Transverse colon (tissue), 4 donors: ENCODE results near the gene DHRS13. TPM values are rescaled to one million over a fixed set of nuclear protein-coding genes. Genes with fewer than 3 reads are reported as not detected.

Source experiments
- DNase-seq: peaks from one replicate; pipeline ENCODE4 v3.0.0-alpha.2; 2019
- H3K27ac ChIP-seq, 4 donors: fragments of 200-600 bp; sonication (generic); 2 replicates each; pipeline ENCODE4 v1.5.1; 2016 to 2018; ENCODE audit warnings: inconsistent platforms in 4 of 4
- H3K27me3 ChIP-seq: fragments of 200-600 bp; sonication (generic); 2 replicates; pipeline ENCODE4 v1.5.1; 2017; ENCODE audit warnings: inconsistent platforms
- H3K36me3 ChIP-seq, 4 donors: fragments of 200-600 bp; sonication (generic); 2 replicates each; pipeline ENCODE4 v1.5.1; 2017 to 2019; ENCODE audit warnings: inconsistent platforms in 4 of 4
- H3K4me1 ChIP-seq, 4 donors: fragments of 200-600 bp; sonication (generic); 2 replicates each; pipeline ENCODE4 v1.5.1; 2017 to 2020; ENCODE audit warnings: inconsistent platforms in 4 of 4
- H3K4me3 ChIP-seq, 4 donors: fragments of 200-600 bp; sonication (generic); 1 replicate in 1 of 4; 2 replicates in 3 of 4; pipeline versions ENCODE4 v1.5.1 to v1.6.1; 2017 to 2019; ENCODE audit warnings: inconsistent platforms in 4 of 4
- H3K9me3 ChIP-seq, 2 donors: fragments of 200-600 bp; sonication (generic); 2 replicates each; pipeline ENCODE4 v1.5.1; 2017 to 2019; ENCODE audit warnings: inconsistent platforms in 2 of 2
- EP300 ChIP-seq: sonication (generic); formaldehyde crosslinking; IDR thresholded peaks from one replicate; pipeline ENCODE4 v1.6.1; 2017; ENCODE audit warnings: antibody characterized with exemption, low read depth
- POLR2A ChIP-seq: fragments of 450-650 bp; IDR thresholded peaks from one replicate; pipeline ENCODE4 v1.6.1; 2016; ENCODE audit warnings: antibody characterized with exemption, mild to moderate bottlenecking, moderate library complexity
- POLR2AphosphoS5 ChIP-seq, 3 donors: sonication (generic); formaldehyde crosslinking; IDR thresholded peaks; one replicate each; pipeline ENCODE4 v1.6.1; 2016; ENCODE audit warnings: antibody characterized with exemption in 3 of 3
- WGBS, 2 donors: methylation state at CpG; one replicate each; pipeline ENCODE4 v1.1.5; 2018; ENCODE audit warnings: low coverage in 1 of 2; 5-methylcytosine and 5-hydroxymethylcytosine counted together
- in situ Hi-C, 4 donors: fragments of 200-750 bp; cut with MboI; loops; one replicate each; pipeline versions ENCODE4 v1.15.0 to v1.15.1; 2017; ENCODE audit warnings: low sequenced_read_pairs in 3 of 4, low pct_ligation_motif_present in 1 of 4, low pct_unique_long_range_greater_than_20kb in 1 of 4
- intact Hi-C: fragments of 100-400 bp; cut with DNase I; formaldehyde crosslinking; loops from one replicate; pipeline ENCODE4 v1.15.1; 2023; ENCODE audit warnings: low total_unique reads
- total RNA-seq, 4 donors: library from RNA; depleted of rRNA; stranded (reverse); fragments of >200 nt; gene quantifications; one replicate each; pipeline ENCODE4 v1.1.0, GENCODE V29; 2016
- TF ChIP-seq, protein P1 (sequence below), 5 experiments: fragments of 200-600 bp in 3 of 5; fragments of 450-650 bp in 2 of 5; sonication (generic) in 3 of 5; IDR thresholded peaks; 1 replicate in 2 of 5; 2 replicates in 3 of 5; pipeline ENCODE4 v1.5.1; 2016 to 2017; ENCODE audit warnings: antibody characterized with exemption in 5 of 5, inconsistent platforms in 3 of 5, mild to moderate bottlenecking in 2 of 5, moderate library complexity in 1 of 5

DHRS13 gene
- total RNA-seq, 4 donors from 2014 or later = 2.2 to 6.5 (median 6.0) TPM

DNA sequence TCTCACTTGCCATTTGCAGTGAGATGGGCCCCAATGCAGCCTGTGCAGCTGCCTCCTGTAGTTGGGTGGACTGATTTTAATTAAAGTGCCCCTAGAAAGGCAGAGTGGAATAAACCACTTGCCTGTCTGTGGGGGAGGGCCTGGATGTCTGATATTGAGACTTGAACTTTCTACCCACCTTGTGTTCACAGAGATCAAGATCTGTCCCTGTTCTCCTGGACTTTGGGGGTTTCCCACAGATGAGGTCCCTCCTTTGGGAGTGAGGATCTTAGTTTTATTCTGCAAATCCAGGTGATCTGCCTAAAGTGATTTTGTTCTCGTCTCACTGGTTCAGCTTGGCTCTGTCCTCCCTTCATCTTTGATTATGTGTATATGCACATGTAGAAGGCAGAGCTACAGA, 7.7 kb upstream of the DHRS13 start:
- no peak overlapping the region for H3K27ac ChIP-seq
- no peak for TF ChIP-seq POLR2AphosphoS5 (IDR thresholded peaks at IDR 0.05)
- no peak for TF ChIP-seq EP300
- intact Hi-C loops (no loop called here), in situ Hi-C loops (loop anchor here in 3 of 4 donors (10.0 to 25.0 kb wide), 2 partner anchors 148 to 156 kb away; no protein-coding TSS in a partner anchor)
- 82 to 83% methylated on average over 1 of the region's 1 CpG for WGBS, 2 donors
- no peak overlapping the region for H3K4me3 ChIP-seq
- H3K36me3 ChIP-seq = peaks cover 0 to 68% (median 21%) of the 10 kb centered on the region in 4 donors
- peaks cover 20 to 39% (median 29%) of the 10 kb centered on the region in 4 donors for H3K4me1 ChIP-seq
- no peak for DNase-seq
- H3K9me3 ChIP-seq = no peaks in the 10 kb centered on the region
- no peaks in the 10 kb centered on the region for H3K27me3 ChIP-seq

- Histone ChIP-seq H3K27me3 (no peaks in the 10 kb centered on the region), H3K27ac (peak overlapping the region; percentile 68 to 77 (median 77)), H3K9me3 (no peaks in the 10 kb centered on the region), H3K4me3 (no peak overlapping the region), H3K4me1 (peaks cover 20 to 39% (median 29%) of the 10 kb centered on the region in 4 donors), H3K36me3 (peaks cover 0 to 55% (median 19%) of the 10 kb centered on the region in 4 donors)
- peak; percentile 43 for DNase-seq
- TF ChIP-seq EP300 (no peak), POLR2AphosphoS5 (IDR thresholded peaks at IDR 0.05) (peak in 2 of 3 donors; percentile 30 to 38)
- in situ Hi-C loops (loop anchor here in 2 of 4 donors (25.0 kb wide), 1 partner anchor 146 kb away; no protein-coding TSS in a partner anchor), intact Hi-C loops (no loop called here)
- 48 to 57% methylated on average over 4 to 6 of the region's 6 CpGs for WGBS, 2 donors
Measured at GRCh38 chr17:28908640-28909167, 5.8 kb upstream of the DHRS13 start.

- intact Hi-C loops = no loop called here
- no peak for DNase-seq
- Histone ChIP-seq H3K36me3 (peaks cover 0 to 48% (median 19%) of the 10 kb centered on the region in 4 donors), H3K27me3 (no peaks in the 10 kb centered on the region), H3K9me3 (no peaks in the 10 kb centered on the region), H3K27ac (peak overlapping the region; percentile 68 to 77 (median 77)), H3K4me1 (peaks cover 23 to 43% (median 34%) of the 10 kb centered on the region in 4 donors), H3K4me3 (no peak overlapping the region)
- TF ChIP-seq EP300 (no peak), POLR2A (no peak), POLR2AphosphoS5 (IDR thresholded peaks at IDR 0.05) (no peak)
- TF ChIP-seq, protein P1, sequence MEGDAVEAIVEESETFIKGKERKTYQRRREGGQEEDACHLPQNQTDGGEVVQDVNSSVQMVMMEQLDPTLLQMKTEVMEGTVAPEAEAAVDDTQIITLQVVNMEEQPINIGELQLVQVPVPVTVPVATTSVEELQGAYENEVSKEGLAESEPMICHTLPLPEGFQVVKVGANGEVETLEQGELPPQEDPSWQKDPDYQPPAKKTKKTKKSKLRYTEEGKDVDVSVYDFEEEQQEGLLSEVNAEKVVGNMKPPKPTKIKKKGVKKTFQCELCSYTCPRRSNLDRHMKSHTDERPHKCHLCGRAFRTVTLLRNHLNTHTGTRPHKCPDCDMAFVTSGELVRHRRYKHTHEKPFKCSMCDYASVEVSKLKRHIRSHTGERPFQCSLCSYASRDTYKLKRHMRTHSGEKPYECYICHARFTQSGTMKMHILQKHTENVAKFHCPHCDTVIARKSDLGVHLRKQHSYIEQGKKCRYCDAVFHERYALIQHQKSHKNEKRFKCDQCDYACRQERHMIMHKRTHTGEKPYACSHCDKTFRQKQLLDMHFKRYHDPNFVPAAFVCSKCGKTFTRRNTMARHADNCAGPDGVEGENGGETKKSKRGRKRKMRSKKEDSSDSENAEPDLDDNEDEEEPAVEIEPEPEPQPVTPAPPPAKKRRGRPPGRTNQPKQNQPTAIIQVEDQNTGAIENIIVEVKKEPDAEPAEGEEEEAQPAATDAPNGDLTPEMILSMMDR (IDR thresholded peaks at IDR 0.05) = no peak
- in situ Hi-C loops = loop anchor here in 2 of 4 donors (25.0 kb wide), 1 partner anchor 146 kb away; no protein-coding TSS in a partner anchor
- 70 to 72% methylated on average over 2 to 3 of the region's 3 CpGs for WGBS, 2 donors
Measured at GRCh38 chr17:28907709-28908475, 5.0 kb upstream of the DHRS13 start.

DNA sequence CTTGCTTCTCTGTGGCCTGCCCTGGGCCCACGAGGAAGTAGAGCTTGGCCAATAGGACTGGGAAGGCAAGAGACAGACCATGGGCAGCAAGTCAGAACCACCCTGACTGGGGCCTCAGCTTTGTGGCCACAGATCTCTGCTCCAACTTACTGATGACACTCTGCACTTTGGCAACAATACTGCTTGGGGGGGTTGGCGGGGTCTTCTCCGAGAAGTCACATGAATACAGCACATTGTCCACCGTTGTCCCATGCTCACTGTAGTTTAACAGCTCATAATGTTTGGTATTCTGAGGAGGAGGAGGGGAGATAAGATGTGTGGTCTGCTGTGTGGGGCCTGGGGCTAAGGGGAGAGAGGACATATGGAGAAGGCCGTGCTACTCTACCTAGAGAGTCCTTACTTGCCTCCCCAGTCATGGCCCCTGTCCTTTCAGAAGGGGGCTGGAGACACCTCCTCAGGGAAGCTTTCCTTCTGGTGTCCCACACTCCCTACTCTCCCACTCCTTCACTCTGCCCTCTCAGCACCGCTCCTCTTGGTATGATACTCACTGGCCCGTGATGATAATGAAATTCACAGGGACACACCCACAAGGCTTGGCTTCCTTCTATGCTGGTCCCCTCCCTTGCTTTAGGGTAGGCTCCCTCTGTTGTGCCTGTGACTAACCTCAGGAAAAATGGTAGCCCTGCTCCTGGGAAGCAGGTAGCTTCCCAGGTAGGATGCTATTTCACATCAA, 4.0 kb upstream of the DHRS13 start:
- peaks cover 0 to 39% (median 17%) of the 10 kb centered on the region in 4 donors for H3K36me3 ChIP-seq
- H3K4me3 ChIP-seq = no peak overlapping the region
- WGBS, 2 donors = 73% methylated on average over 7 of the region's 7 CpGs; no CpG with 5 or more reads in 1 of the 2 donors
- no peak for TF ChIP-seq POLR2A
- no peak for TF ChIP-seq EP300
- TF ChIP-seq, protein P1 (IDR thresholded peaks at IDR 0.05) = no peak
- no peak for TF ChIP-seq POLR2AphosphoS5 (IDR thresholded peaks at IDR 0.05)
- H3K9me3 ChIP-seq = no peaks in the 10 kb centered on the region
- intact Hi-C loops (no loop called here), in situ Hi-C loops (loop anchor here in 2 of 4 donors (25.0 kb wide), 1 partner anchor 145 kb away; no protein-coding TSS in a partner anchor)
- H3K27ac ChIP-seq = peak overlapping the region; percentile 68 to 77 (median 77)
- DNase-seq = no peak
- peaks cover 18 to 36% (median 30%) of the 10 kb centered on the region in 4 donors for H3K4me1 ChIP-seq
- no peaks in the 10 kb centered on the region for H3K27me3 ChIP-seq
